GM13976 (cell line): Measurements from ENCODE around the gene PPP4R4.
A peak's percentile ranks its signal among the peaks of the same experiment; 100 is the strongest.

Experiments used
- DNase-seq: peaks from one replicate; pipeline ENCODE4 v3.0.0; 2012; ENCODE audit warnings: low spot score
- CTCF ChIP-seq: IDR thresholded peaks from 2 replicates; pipeline ENCODE4 v1.5.1; 2012; ENCODE audit warnings: borderline replicate concordance, mild to moderate bottlenecking; ENCODE audit not compliant: insufficient read depth; ENCODE audit errors: extremely low read depth, missing control alignments, control extremely low read depth
- in situ Hi-C: fragments of 300-500 bp; cut with MboI; formaldehyde crosslinking; loops from one replicate; pipeline ENCODE4 v1.12.0; 2022; ENCODE audit warnings: low sequenced_read_pairs, mixed read lengths, inconsistent platforms; ENCODE audit not compliant: unreplicated experiment

Gene PPP4R4

GRCh38 chr14:94136575-94137331 is 37.4 kb upstream of the PPP4R4 start:
- in situ Hi-C loops: loop anchor here (10.0 kb wide), 1 partner anchor 102 kb away; no protein-coding TSS in a partner anchor
- peak; percentile 73 for DNase-seq
- TF ChIP-seq CTCF: peak; percentile 94

GRCh38 chr14:94138251-94138650 is 35.9 kb upstream of the PPP4R4 start:
- no peak for DNase-seq
- in situ Hi-C loops: loop anchor here (10.0 kb wide), 1 partner anchor 103 kb away; no protein-coding TSS in a partner anchor
- TF ChIP-seq CTCF: no peak

- no peak for DNase-seq
- in situ Hi-C loops: loop anchor here (10.0 kb wide), 1 partner anchor 104 kb away; no protein-coding TSS in a partner anchor
- TF ChIP-seq CTCF: no peak
These were observed 35.1 kb upstream of the PPP4R4 start for GRCh38 chr14:94139006-94139405.

- in situ Hi-C loops: loop anchor here (10.0 kb wide), 1 partner anchor 105 kb away; no protein-coding TSS in a partner anchor
- DNase-seq: no peak
- TF ChIP-seq CTCF: no peak
These were observed 34.7 kb upstream of the PPP4R4 start for GRCh38 chr14:94139421-94139820.

GRCh38 chr14:94142247-94142646 is 31.9 kb upstream of the PPP4R4 start:
- no peak for TF ChIP-seq CTCF
- in situ Hi-C loops: no loop called here
- no peak for DNase-seq

- no peak for DNase-seq
- TF ChIP-seq CTCF: no peak
- in situ Hi-C loops: no loop called here
These were observed 31.3 kb upstream of the PPP4R4 start for GRCh38 chr14:94142836-94143235.
